HCT116 (cell line): ENCODE data around the gene MALRD1. TPM values are rescaled to one million over a fixed set of nuclear protein-coding genes. Genes with fewer than 3 reads are reported as not detected.

Experiments used
- ATAC-seq: fragments of 200-7000 bp; cut with Tn5 transposase; 2 replicates; pipeline ENCODE4 v1.9.1; 2020; ENCODE audit warnings: mild to moderate bottlenecking, moderate library complexity
- BruUV-seq: library from RNA; stranded (reverse); fragments of 400-500 nt; replicated peaks from 2 replicates; lab custom pipeline; 2021; lab: Mats Ljungman, UMichigan
- CTCF ChIA-PET: fragments of 300-600 bp; sonication (Branson Sonifier 250); formaldehyde crosslinking; loops from one replicate; lab custom pipeline; 2021; ENCODE audit warnings: antibody characterized with exemption; lab: Charles Lee
- POLR2A ChIA-PET: fragments of 300-600, 350-600 bp; sonication (Branson Sonifier 250); formaldehyde crosslinking; loops from one replicate; lab custom pipeline; 2021; ENCODE audit warnings: antibody characterized with exemption; lab: Charles Lee
- RAD21 ChIA-PET, 2 experiments: fragments of 300-600 bp; sonication (Branson Sonifier 250); formaldehyde crosslinking; loops; one replicate each; lab custom pipeline; 2023; ENCODE audit warnings: low total read pairs in 2 of 2; ENCODE audit not compliant: uncharacterized antibody in 2 of 2, unreplicated experiment in 2 of 2, low non-redundant PET in 1 of 2; lab: Charles Lee
- DNase-seq: peaks from one replicate; pipeline ENCODE4 v3.0.0-alpha.2; 2010; ENCODE audit warnings: low read depth, low spot score
- H2AFZ ChIP-seq: fragments of 200-600 bp; shearing (Covaris generic), sonication (generic); 2 replicates; pipeline ENCODE4 v1.6.1; 2017; ENCODE audit warnings: low read depth, mixed run types, mixed read lengths, antibody characterized with exemption, low read length; ENCODE audit not compliant: poor library complexity, severe bottlenecking
- H3K27ac ChIP-seq: 2 replicates; pipeline ENCODE4 v1.5.1; 2012; ENCODE audit warnings: low read depth, low read length
- H3K27me3 ChIP-seq: fragments of 200-600 bp; sonication (generic); 2 replicates; pipeline ENCODE4 v1.6.1; 2016; ENCODE audit warnings: mixed run types, low read length, mixed read lengths; ENCODE audit not compliant: insufficient read depth
- H3K36me3 ChIP-seq, 2 experiments: fragments of 200-500 bp in 1 of 2; fragments of 200-600 bp in 1 of 2; sonication (Bioruptor generic) in 1 of 2; sonication (generic) in 1 of 2; 2 replicates each; pipeline versions ENCODE4 v1.5.1 to v1.6.1; 2014 to 2016; ENCODE audit warnings: low read length in 2 of 2, inconsistent platforms in 1 of 2, mixed read lengths in 1 of 2, mixed run types in 1 of 2; ENCODE audit not compliant: insufficient read depth in 2 of 2, control insufficient read depth in 1 of 2
- H3K4me1 ChIP-seq, 2 experiments: fragments of 200-600 bp in 1 of 2; sonication (generic) in 1 of 2; 2 replicates each; pipeline versions ENCODE4 v1.5.1 to v1.6.1; 2012 to 2017; ENCODE audit warnings: low read length in 2 of 2, inconsistent platforms in 1 of 2, mild to moderate bottlenecking in 1 of 2, mixed read lengths in 1 of 2, mixed run types in 1 of 2, moderate library complexity in 1 of 2; ENCODE audit not compliant: insufficient read depth in 2 of 2, control insufficient read depth in 1 of 2
- H3K4me2 ChIP-seq: fragments of 200-600 bp; sonication (generic); 2 replicates; pipeline ENCODE4 v1.6.1; 2017; ENCODE audit warnings: mixed run types, low read length, mixed read lengths
- H3K4me3 ChIP-seq, 2 experiments: fragments of 200-600 bp in 1 of 2; sonication (generic) in 1 of 2; replicated peaks in 1 of 2; 2 replicates each; pipeline ENCODE4 v1.5.1; 2011 to 2016; ENCODE audit warnings: low read length in 2 of 2, control low read depth in 1 of 2, low read depth in 1 of 2, mild to moderate bottlenecking in 1 of 2, mixed read lengths in 1 of 2, mixed run types in 1 of 2
- H3K79me2 ChIP-seq: fragments of 200-600 bp; sonication (generic); 2 replicates; pipeline ENCODE4 v1.6.1; 2017; ENCODE audit warnings: mild to moderate bottlenecking, mixed run types, low read length, moderate library complexity, mixed read lengths; ENCODE audit not compliant: insufficient read depth
- H3K9ac ChIP-seq: fragments of 200-600 bp; sonication (generic); 2 replicates; pipeline ENCODE4 v1.6.1; 2016; ENCODE audit warnings: low read length, mixed read lengths
- H3K9me2 ChIP-seq: fragments of 200-600 bp; sonication (generic), shearing (Covaris generic); 2 replicates; pipeline ENCODE4 v1.6.1; 2017; ENCODE audit warnings: mixed run types, mild to moderate bottlenecking, moderate library complexity; ENCODE audit not compliant: insufficient read depth
- H3K9me3 ChIP-seq, 2 experiments: fragments of 200-500 bp in 1 of 2; fragments of 200-600 bp in 1 of 2; sonication (Bioruptor generic) in 1 of 2; sonication (generic) in 1 of 2; 2 replicates each; pipeline ENCODE4 v1.6.1; 2014 to 2017; ENCODE audit warnings: low read length in 2 of 2, mixed read lengths in 2 of 2, inconsistent platforms in 1 of 2, low read depth in 1 of 2, mild to moderate bottlenecking in 1 of 2, mixed run types in 1 of 2, moderate library complexity in 1 of 2; ENCODE audit not compliant: control insufficient read depth in 1 of 2, insufficient read depth in 1 of 2
- H4K20me1 ChIP-seq: fragments of 200-600 bp; sonication (generic), shearing (Covaris generic); 2 replicates; pipeline ENCODE4 v1.6.1; 2017; ENCODE audit warnings: mixed run types, mild to moderate bottlenecking, moderate library complexity; ENCODE audit not compliant: insufficient read depth
- CBX3 ChIP-seq: IDR thresholded peaks from 2 replicates; pipeline ENCODE4 v1.6.1; 2012; ENCODE audit warnings: low read depth
- EGR1 ChIP-seq: IDR thresholded peaks from 2 replicates; pipeline ENCODE4 v1.6.1; 2012; ENCODE audit warnings: low read depth
- ELF1 ChIP-seq: IDR thresholded peaks from 2 replicates; pipeline ENCODE4 v1.6.1; 2012; ENCODE audit warnings: low read depth, borderline replicate concordance
- EZH2 ChIP-seq: fragments of 200-600 bp; sonication (generic); IDR thresholded peaks from 2 replicates; pipeline ENCODE4 v1.6.1; 2017; ENCODE audit warnings: antibody characterized with exemption, mixed run types
- FOSL1 ChIP-seq: IDR thresholded peaks from 2 replicates; pipeline ENCODE4 v1.6.1; 2012; ENCODE audit warnings: low read depth
- MAX ChIP-seq: IDR thresholded peaks from 2 replicates; pipeline ENCODE4 v1.6.1; 2012
- POLR2AphosphoS5 ChIP-seq: IDR thresholded peaks from 2 replicates; pipeline ENCODE4 v1.6.1; 2011; ENCODE audit warnings: mild to moderate bottlenecking, low read depth, low read length, moderate library complexity
- SP1 ChIP-seq: IDR thresholded peaks from 2 replicates; pipeline ENCODE4 v1.6.1; 2012; ENCODE audit warnings: low read depth
- ZBTB33 ChIP-seq: IDR thresholded peaks from 2 replicates; pipeline ENCODE4 v1.6.1; 2011; ENCODE audit warnings: mild to moderate bottlenecking, low read length, moderate library complexity; ENCODE audit not compliant: insufficient replicate concordance; ENCODE audit errors: extremely low read depth
- ZNF274 ChIP-seq: fragments of 200-500 bp; sonication (Bioruptor generic); IDR thresholded peaks from 2 replicates; pipeline ENCODE4 v1.6.1; 2014; ENCODE audit warnings: mild to moderate bottlenecking, low read depth, low read length, inconsistent platforms
- intact Hi-C: fragments of 100-400 bp; cut with micrococcal nuclease; formaldehyde crosslinking; loops from 2 replicates; pipeline ENCODE4 v1.10.0; 2022
- total RNA-seq: library from RNA; stranded (reverse); gene quantifications from one replicate; pipeline ENCODE4 v1.2.1, GENCODE V29; 2021; ENCODE audit not compliant: unreplicated experiment
- TF ChIP-seq, protein P1 (sequence below): IDR thresholded peaks from 2 replicates; pipeline ENCODE4 v1.6.1; 2012; ENCODE audit warnings: low read depth

The MALRD1 gene
- total RNA-seq, 1 experiment from 2014 or later: not detected

DNA sequence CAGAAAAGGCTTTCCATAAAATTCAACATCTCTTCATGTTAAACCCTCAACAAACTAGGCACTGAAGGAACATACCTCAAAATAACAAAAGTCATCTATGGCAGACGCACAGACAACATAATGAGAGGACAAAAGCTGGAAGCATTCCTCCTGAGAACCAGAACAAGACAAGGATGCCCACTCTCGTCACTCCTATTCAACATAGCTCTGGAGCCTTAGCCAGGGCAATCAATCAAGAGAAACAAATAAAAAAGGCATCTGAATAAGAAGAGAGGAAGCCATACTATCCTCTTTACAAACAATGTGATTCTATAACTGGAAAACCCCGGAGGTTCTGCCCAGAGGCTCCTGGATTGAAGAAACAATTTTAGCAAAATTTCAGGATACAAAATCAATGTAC is 251.0 kb downstream of the MALRD1 start:
- Histone ChIP-seq H3K36me3 (no peaks in the 10 kb centered on the region), H2AFZ (no peak overlapping the region), H3K9ac (no peak overlapping the region), H3K4me3 (no peak overlapping the region), H3K9me3 (peaks cover 12 to 16% of the 10 kb centered on the region in 2 experiments; a peak in 2 of 4 replicates), H4K20me1 (no peaks in the 10 kb centered on the region), H3K4me1 (no peaks in the 10 kb centered on the region), H3K79me2 (no peaks in the 10 kb centered on the region), H3K9me2 (no peaks in the 10 kb centered on the region), H3K27me3 (no peaks in the 10 kb centered on the region), H3K27ac (no peak overlapping the region), H3K4me2 (no peak overlapping the region)
- BruUV-seq: no TSS peak
- ChIA-PET POLR2A (no interaction called here), CTCF (no interaction called here), RAD21 (no interaction called here)
- intact Hi-C loops: no loop called here
- TF ChIP-seq ZBTB33 (no peak), ZNF274 (no peak), EZH2 (no peak), SP1 (no peak)
- ATAC-seq: no peak
- no peak for DNase-seq

GRCh38 chr10:19302117-19302516 is 253.5 kb downstream of the MALRD1 start:
- H3K27me3 ChIP-seq: no peaks in the 10 kb centered on the region
- CTCF ChIA-PET: no interaction called here
- no peak overlapping the region for H2AFZ ChIP-seq
- H3K79me2 ChIP-seq: no peaks in the 10 kb centered on the region
- H3K36me3 ChIP-seq: no peaks in the 10 kb centered on the region
- no peak overlapping the region for H3K27ac ChIP-seq
- no peak overlapping the region for H3K4me3 ChIP-seq
- no peak overlapping the region for H3K9ac ChIP-seq
- BruUV-seq: no TSS peak
- no peaks in the 10 kb centered on the region for H4K20me1 ChIP-seq
- no peak overlapping the region for H3K4me2 ChIP-seq
- POLR2A ChIA-PET: no interaction called here
- intact Hi-C loops: no loop called here
- no peak for DNase-seq
- ATAC-seq: no peak
- RAD21 ChIA-PET: no interaction called here
- no peaks in the 10 kb centered on the region for H3K4me1 ChIP-seq
- H3K9me3 ChIP-seq: peaks cover 8 to 16% of the 10 kb centered on the region in 2 experiments; a peak in 2 of 4 replicates
- no peaks in the 10 kb centered on the region for H3K9me2 ChIP-seq
- TF ChIP-seq EGR1 (no peak), EZH2 (no peak), POLR2AphosphoS5 (no peak), ELF1 (no peak), FOSL1 (no peak), CBX3 (no peak), ZNF274 (no peak), ZBTB33 (no peak), MAX (no peak)
- TF ChIP-seq, protein P1, sequence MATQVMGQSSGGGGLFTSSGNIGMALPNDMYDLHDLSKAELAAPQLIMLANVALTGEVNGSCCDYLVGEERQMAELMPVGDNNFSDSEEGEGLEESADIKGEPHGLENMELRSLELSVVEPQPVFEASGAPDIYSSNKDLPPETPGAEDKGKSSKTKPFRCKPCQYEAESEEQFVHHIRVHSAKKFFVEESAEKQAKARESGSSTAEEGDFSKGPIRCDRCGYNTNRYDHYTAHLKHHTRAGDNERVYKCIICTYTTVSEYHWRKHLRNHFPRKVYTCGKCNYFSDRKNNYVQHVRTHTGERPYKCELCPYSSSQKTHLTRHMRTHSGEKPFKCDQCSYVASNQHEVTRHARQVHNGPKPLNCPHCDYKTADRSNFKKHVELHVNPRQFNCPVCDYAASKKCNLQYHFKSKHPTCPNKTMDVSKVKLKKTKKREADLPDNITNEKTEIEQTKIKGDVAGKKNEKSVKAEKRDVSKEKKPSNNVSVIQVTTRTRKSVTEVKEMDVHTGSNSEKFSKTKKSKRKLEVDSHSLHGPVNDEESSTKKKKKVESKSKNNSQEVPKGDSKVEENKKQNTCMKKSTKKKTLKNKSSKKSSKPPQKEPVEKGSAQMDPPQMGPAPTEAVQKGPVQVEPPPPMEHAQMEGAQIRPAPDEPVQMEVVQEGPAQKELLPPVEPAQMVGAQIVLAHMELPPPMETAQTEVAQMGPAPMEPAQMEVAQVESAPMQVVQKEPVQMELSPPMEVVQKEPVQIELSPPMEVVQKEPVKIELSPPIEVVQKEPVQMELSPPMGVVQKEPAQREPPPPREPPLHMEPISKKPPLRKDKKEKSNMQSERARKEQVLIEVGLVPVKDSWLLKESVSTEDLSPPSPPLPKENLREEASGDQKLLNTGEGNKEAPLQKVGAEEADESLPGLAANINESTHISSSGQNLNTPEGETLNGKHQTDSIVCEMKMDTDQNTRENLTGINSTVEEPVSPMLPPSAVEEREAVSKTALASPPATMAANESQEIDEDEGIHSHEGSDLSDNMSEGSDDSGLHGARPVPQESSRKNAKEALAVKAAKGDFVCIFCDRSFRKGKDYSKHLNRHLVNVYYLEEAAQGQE: no peak
